Retinal pigment epithelial cell (primary cell): ENCODE results near the gene HOXD3.

Experiments used
- DNase-seq: peaks from one replicate; pipeline ENCODE4 v3.0.0-alpha.2; 2010; ENCODE audit warnings: low read depth
- H3K4me3 ChIP-seq: 2 replicates; pipeline ENCODE4 v1.5.1; 2011; ENCODE audit warnings: mild to moderate bottlenecking, low read length, control low read depth, moderate library complexity
- CTCF ChIP-seq: conservative IDR thresholded peaks from 2 replicates; pipeline ENCODE4 v1.5.1; 2011; ENCODE audit warnings: low read depth, low read length, control low read depth, inconsistent platforms

The HOXD3 gene

GRCh38 chr2:176164201-176164600 lies 7.1 kb downstream of the HOXD3 start:
- no peak overlapping the region for H3K4me3 ChIP-seq
- DNase-seq = no peak
- no peak for TF ChIP-seq CTCF

DNA sequence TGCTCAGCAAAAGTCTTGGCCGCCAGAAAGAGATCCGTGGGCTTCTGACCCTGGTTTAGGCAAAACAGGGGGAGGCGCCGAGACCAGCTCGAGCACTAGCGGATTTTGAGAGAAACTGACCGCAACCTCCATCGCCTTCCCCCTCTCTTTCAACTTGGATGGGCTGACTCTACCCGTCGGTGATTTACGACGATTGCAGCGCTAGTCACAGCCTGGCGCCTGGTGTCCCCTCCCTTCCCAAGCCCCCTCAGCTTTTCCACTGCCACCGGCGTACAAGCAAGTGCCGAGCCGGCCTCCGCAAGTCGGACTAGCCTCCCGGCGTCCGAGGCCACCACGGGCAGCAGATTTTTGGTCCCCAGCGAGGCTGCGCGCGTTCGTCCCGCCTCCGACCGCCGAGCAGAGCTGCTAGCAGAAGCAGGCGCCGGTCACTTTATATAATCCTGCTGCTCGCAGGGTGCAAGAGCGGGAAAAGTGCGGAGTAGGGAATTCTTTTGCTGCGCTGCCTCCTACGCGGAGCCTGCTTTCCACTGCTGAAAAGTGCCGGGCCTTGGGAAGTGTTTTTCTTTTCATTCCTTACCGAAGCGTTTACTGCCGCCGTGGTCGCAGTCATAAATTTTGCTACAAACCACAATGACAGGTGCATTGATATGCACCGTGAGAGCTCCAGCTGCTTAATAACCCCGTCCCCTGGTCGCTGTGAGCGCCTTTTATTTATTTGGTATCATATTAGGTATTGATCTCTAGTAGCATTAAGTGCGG lies 7.7 kb downstream of the HOXD3 start:
- no peak for DNase-seq
- no peak for TF ChIP-seq CTCF
- H3K4me3 ChIP-seq = no peak overlapping the region

DNA sequence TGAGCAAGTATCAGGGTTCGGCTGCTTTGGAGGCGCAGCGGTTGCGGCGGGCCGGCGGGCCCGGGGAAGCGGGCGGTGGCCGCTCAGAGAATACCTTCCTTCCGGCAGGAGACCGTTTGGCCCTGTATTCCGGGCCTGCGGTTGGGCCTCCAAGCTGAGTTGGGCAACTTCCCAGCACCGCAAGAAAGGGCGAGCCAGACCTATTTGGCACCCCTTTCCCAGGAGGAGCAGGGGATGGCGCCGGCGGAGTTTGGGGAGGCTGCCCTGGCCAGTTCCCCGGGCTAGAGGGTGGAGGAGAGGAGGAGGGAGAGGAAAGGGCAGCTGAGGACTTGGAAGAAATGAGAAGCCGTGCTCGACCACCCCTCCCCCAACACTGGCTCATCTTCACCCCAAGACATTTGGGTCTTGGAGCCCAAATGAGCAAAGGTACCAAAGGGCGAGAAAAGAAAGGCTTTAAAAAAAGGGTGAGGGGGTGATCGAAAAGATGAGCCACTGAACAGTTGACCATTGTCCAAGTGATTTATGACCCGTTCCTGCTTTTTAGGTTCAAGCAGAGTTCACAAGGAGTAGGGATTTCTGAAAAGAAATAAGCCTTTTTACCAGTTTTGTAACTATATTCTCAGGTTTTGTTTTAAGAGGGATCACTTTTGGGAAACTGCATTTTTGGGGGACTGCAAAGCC lies 8.4 kb downstream of the HOXD3 start:
- no peak for TF ChIP-seq CTCF
- no peak for DNase-seq
- H3K4me3 ChIP-seq = no peak overlapping the region

GRCh38 chr2:176166272-176166671 lies 9.2 kb downstream of the HOXD3 start:
- H3K4me3 ChIP-seq = no peak overlapping the region
- no peak for TF ChIP-seq CTCF
- no peak for DNase-seq

DNA sequence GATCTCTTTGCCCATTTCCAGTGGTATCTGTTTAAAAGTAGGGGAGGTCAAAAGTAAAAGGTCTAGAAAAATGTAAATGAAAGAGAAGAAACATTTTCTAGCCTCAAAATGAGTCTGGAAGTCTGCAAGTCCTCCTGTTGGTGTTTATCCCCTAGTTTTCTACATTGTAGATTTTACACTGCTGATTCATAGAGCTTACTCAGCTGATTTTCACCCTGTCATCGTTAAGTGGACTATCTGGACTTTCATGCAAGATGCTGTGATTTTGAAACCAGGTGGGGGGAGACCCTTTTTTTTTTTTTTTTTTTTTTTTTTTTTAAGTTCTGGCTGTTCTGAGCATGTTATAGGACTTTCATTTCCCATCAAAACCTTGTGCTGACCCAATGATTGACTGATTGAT lies 10.3 kb downstream of the HOXD3 start:
- no peak for DNase-seq

GRCh38 chr2:176169181-176169580 lies 12.1 kb downstream of the HOXD3 start:
- no peak for TF ChIP-seq CTCF
- no peak overlapping the region for H3K4me3 ChIP-seq
- no peak for DNase-seq

More for the DNA sequence above, 10.3 kb downstream of the HOXD3 start:
- no peak overlapping the region for H3K4me3 ChIP-seq
- TF ChIP-seq CTCF = no peak

DNA sequence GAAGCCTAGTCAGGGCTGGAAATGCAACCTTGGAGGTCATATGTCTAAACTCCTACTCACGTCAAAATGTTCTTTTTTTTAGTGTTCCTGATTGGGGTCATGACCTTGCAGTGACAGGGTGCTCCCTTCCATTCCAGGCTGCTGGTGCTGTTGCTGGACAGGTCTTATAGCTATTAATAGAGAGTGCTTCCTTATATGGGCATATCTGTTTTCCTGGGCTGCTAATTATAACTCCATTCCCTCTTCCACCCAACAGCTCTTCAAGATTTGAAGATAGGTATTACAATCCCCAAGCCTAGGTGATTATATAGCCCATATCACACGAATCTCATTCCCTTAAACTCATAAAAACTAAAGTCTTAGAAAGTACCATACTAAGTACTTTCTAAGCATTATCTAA lies 12.6 kb downstream of the HOXD3 start:
- no peak for TF ChIP-seq CTCF

More for the DNA sequence above, 12.6 kb downstream of the HOXD3 start:
- no peak for DNase-seq
- no peak overlapping the region for H3K4me3 ChIP-seq
